ENCODE results near the gene PKNOX1.

GRCh38 chr21:43021191-43021590, 46.8 kb downstream of the PKNOX1 start:
- TF ChIP-seq CTCF (IDR thresholded peaks at IDR 0.05) (no peak), POLR2A (IDR thresholded peaks at IDR 0.05) (no peak)
